Pancreas (tissue), 10 donors: ENCODE data around the gene NFIX. TPM values are rescaled to one million over a fixed set of nuclear protein-coding genes. Genes with fewer than 3 reads are reported as not detected.

Source experiments
- ATAC-seq, 4 donors: fragments of 200-7000 bp; cut with Tn5 transposase; one replicate each; pipeline versions ENCODE4 v1.8.0 to v1.9.1; 2020; ENCODE audit warnings: mild to moderate bottlenecking in 4 of 4, moderate library complexity in 4 of 4
- DNase-seq, 6 donors: peaks; one replicate each; pipeline ENCODE4 v3.0.0-alpha.2; 2020
- FAIRE-seq: peaks from 2 replicates; lab custom pipeline; 2012; peaks lifted over from hg19 to GRCh38; lab: Jason Lieb, UNC
- H3K27ac ChIP-seq, 4 donors: fragments of 200-600 bp; sonication (generic); 1 replicate in 3 of 4; 2 replicates in 1 of 4; pipeline versions ENCODE4 v1.5.0 to v1.8.0; 2020
- H3K27me3 ChIP-seq, 4 donors: fragments of 200-600 bp; one replicate each; pipeline ENCODE4 v1.8.0; 2021
- H3K36me3 ChIP-seq, 3 donors: fragments of 200-600 bp; sonication (generic) in 1 of 3; one replicate each; pipeline versions ENCODE4 v1.5.0 to v1.8.0; 2020 to 2021
- H3K4me1 ChIP-seq, 3 donors: fragments of 200-600 bp; one replicate each; pipeline ENCODE4 v1.8.0; 2021
- H3K4me3 ChIP-seq, 4 donors: fragments of 200-600 bp; sonication (generic) in 2 of 4; one replicate each; pipeline versions ENCODE4 v1.5.0 to v1.8.0; 2020 to 2021
- H3K9me3 ChIP-seq, 4 donors: fragments of 200-600 bp; one replicate each; pipeline ENCODE4 v1.8.0; 2021
- WGBS, 2 donors: extraction: QIAGEN DNeasy Blood & Tissue Kit; methylation state at CpG; one replicate each; pipeline ENCODE4 v1.1.7; 2013; 5-methylcytosine and 5-hydroxymethylcytosine counted together
- intact Hi-C, 3 donors: fragments of 100-400 bp; cut with DNase I; formaldehyde crosslinking; loops; one replicate each; pipeline versions ENCODE4 v1.11.1 to v1.14.2; 2022
- polyA plus RNA-seq, 2 donors: library from polyadenylated mRNA; stranded (reverse); fragments of 200-250 nt; gene quantifications; one replicate each; pipeline ENCODE4 v1.2.3, GENCODE V29; 2013
- total RNA-seq, 6 donors: library from RNA; stranded (reverse); fragmentation: NEBNext Ultra II Directional in 4 of 6; extraction: Animal tissue kit (Norgen Biotek cat#: 25700) in 4 of 6; gene quantifications; one replicate each; pipeline versions ENCODE4 v1.2.1 to v1.2.4, GENCODE V29; 2021 to 2023
- TF ChIP-seq, protein P1 (sequence below), 4 donors: fragments of 200-600 bp; sonication (generic) in 3 of 4; IDR thresholded peaks; one replicate each; pipeline versions ENCODE4 v1.5.0 to v1.8.0; 2021; ENCODE audit warnings: antibody characterized with exemption in 4 of 4
- donor health status: healthy with polysubstance abuse.
- donor health status: DM: no; HTN: no; CAD: no; lungs with moderate emphysema.
- donor health status: DM: no; HTN: no; CAD: no.
- donor health status: control.
- donor health status: control.
- donor health status: Bipolar disorder and iron deficiency.
- donor health status: DM: yes; HTN: yes; CAD: no.
- donor health status: DM: no; HTN: no; CAD: no.
- donor health status: DM: no; HTN: no; CAD: no.
- donor health status: DM: yes; HTN: yes; CAD: no.

Gene NFIX
- total and polyA plus RNA-seq, 8 donors, result 8.3 to 45.1 (median 32.7) TPM

GRCh38 chr19:12979974-12980373 lies 15.3 kb upstream of the NFIX start:
- WGBS, 2 donors, result 88 to 96% methylated on average over 3 of the region's 3 CpGs
- H3K4me3 ChIP-seq, result no peak overlapping the region
- H3K9me3 ChIP-seq, result no peaks in the 10 kb centered on the region
- TF ChIP-seq, protein P1, sequence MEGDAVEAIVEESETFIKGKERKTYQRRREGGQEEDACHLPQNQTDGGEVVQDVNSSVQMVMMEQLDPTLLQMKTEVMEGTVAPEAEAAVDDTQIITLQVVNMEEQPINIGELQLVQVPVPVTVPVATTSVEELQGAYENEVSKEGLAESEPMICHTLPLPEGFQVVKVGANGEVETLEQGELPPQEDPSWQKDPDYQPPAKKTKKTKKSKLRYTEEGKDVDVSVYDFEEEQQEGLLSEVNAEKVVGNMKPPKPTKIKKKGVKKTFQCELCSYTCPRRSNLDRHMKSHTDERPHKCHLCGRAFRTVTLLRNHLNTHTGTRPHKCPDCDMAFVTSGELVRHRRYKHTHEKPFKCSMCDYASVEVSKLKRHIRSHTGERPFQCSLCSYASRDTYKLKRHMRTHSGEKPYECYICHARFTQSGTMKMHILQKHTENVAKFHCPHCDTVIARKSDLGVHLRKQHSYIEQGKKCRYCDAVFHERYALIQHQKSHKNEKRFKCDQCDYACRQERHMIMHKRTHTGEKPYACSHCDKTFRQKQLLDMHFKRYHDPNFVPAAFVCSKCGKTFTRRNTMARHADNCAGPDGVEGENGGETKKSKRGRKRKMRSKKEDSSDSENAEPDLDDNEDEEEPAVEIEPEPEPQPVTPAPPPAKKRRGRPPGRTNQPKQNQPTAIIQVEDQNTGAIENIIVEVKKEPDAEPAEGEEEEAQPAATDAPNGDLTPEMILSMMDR (IDR thresholded peaks at IDR 0.05), result no peak
- no peak for FAIRE-seq
- no peak for DNase-seq
- no peak for ATAC-seq
- H3K36me3 ChIP-seq, result no peaks in the 10 kb centered on the region
- H3K27me3 ChIP-seq, result no peaks in the 10 kb centered on the region
- H3K27ac ChIP-seq, result no peak overlapping the region
- H3K4me1 ChIP-seq, result peaks cover 0 to 1% (median 0%) of the 10 kb centered on the region in 3 donors
- intact Hi-C loops, result loop anchor here in 2 of 3 donors (5.0 to 10.0 kb wide), 5 partner anchors 82 to 285 kb away; no protein-coding TSS in a partner anchor

GRCh38 chr19:12982648-12983047 lies 12.6 kb upstream of the NFIX start:
- TF ChIP-seq, protein P1 (IDR thresholded peaks at IDR 0.05), result no peak
- DNase-seq (no peak), ATAC-seq (no peak), FAIRE-seq (no peak)
- peaks cover 0 to 3% (median 0%) of the 10 kb centered on the region in 3 donors for H3K4me1 ChIP-seq
- H3K27ac ChIP-seq, result no peak overlapping the region
- no peaks in the 10 kb centered on the region for H3K36me3 ChIP-seq
- no peaks in the 10 kb centered on the region for H3K9me3 ChIP-seq
- no peak overlapping the region for H3K4me3 ChIP-seq
- no peaks in the 10 kb centered on the region for H3K27me3 ChIP-seq
- WGBS, 2 donors, result 67 to 81% methylated on average over 6 of the region's 6 CpGs
- intact Hi-C loops, result loop anchor here in 2 of 3 donors (5.0 to 10.0 kb wide), 3 partner anchors 80 to 280 kb away; no protein-coding TSS in a partner anchor

DNA sequence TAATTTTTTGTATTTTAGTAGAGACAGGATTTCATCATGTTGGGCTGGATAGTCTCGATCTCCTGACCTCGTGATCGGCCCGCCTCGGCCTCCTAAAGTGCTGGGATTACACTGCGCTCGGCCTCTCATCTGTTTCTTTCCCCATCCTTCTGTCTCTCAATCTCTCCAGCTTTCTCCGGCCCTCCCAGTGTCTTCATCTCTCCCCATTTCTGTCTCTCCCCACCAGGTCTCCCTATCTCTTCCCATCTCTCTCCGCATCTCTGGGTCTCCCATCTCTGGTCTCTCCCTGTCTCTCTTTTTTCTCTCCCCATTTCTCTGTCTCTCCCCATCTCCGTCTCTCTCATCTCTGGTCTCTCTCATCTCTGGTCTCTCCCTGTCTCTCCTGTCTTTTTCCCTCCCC lies 12.2 kb upstream of the NFIX start:
- FAIRE-seq, result no peak
- intact Hi-C loops, result loop anchor here in 2 of 3 donors (5.0 to 10.0 kb wide), 3 partner anchors 79 to 279 kb away; no protein-coding TSS in a partner anchor
- 23 to 37% methylated on average over 10 of the region's 10 CpGs for whole genome bisulfite sequencing, 2 donors
- H3K4me1 ChIP-seq, result peaks cover 0 to 3% (median 0%) of the 10 kb centered on the region in 3 donors
- no peaks in the 10 kb centered on the region for H3K27me3 ChIP-seq
- no peak for ATAC-seq
- TF ChIP-seq, protein P1 (IDR thresholded peaks at IDR 0.05), result no peak
- H3K4me3 ChIP-seq, result peak overlapping the region in 1 of 4 donors; percentile 26
- no peaks in the 10 kb centered on the region for H3K9me3 ChIP-seq
- no peak for DNase-seq
- H3K36me3 ChIP-seq, result no peaks in the 10 kb centered on the region
- no peak overlapping the region for H3K27ac ChIP-seq

DNA sequence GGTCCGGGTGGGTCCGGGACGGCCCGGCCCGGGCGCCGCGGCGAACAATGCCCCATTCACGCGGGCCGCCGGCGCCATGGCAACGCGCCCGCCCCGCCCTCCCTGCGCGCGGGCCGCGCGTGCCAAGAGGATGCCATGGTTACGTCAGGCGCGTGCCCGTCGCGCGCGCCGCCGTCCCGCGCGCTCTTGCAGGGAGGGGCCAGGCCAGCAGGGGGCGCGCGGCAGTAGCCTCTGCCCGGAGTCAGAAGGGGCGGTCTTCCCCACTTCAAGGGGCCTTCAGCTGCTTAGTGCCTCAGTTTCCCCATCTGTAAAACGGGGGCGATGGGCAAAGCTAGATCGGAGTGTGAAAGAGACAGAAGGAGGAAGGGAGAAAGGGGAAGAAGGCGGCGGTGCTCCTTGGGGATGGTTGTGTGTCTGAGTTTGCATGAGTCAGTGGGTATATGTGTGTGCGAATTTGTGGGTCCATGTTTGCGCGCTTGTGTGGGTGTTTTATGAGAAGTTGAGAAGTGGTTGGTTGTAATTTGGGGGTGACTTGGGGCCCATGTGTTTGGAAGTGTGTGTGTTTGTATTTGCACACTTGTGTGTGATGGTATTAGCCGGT lies 11.6 kb upstream of the NFIX start:
- no peaks in the 10 kb centered on the region for H3K36me3 ChIP-seq
- TF ChIP-seq, protein P1 (IDR thresholded peaks at IDR 0.05), result peak; percentile 86 to 95 (median 94)
- peaks cover 0 to 3% (median 0%) of the 10 kb centered on the region in 3 donors for H3K4me1 ChIP-seq
- H3K4me3 ChIP-seq, result peak overlapping the region in 1 of 4 donors; percentile 26
- 8 to 11% methylated on average over 35 to 51 of the region's 51 CpGs for WGBS, 2 donors
- no peaks in the 10 kb centered on the region for H3K27me3 ChIP-seq
- intact Hi-C loops, result loop anchor here in 2 of 3 donors (5.0 to 10.0 kb wide), 3 partner anchors 79 to 279 kb away; no protein-coding TSS in a partner anchor
- ATAC-seq (peak; percentile 91 to 95 (median 91)), DNase-seq (peak; percentile 65 to 95 (median 87)), FAIRE-seq (no peak)
- H3K27ac ChIP-seq, result no peak overlapping the region
- H3K9me3 ChIP-seq, result no peaks in the 10 kb centered on the region
